ENCODE data around the gene ZC3H7B. TPM values are rescaled to one million over a fixed set of nuclear protein-coding genes. Genes with fewer than 3 reads are reported as not detected.

Gene ZC3H7B
- total and polyA plus RNA-seq, 2 donors, result 23.3 to 29.8 TPM

GRCh38 chr22:41344189-41344788 lies 43.0 kb downstream of the ZC3H7B start:
- 98% methylated on average over 11 of the region's 11 CpGs for WGBS
- no peak overlapping the region for H3K4me3 ChIP-seq (ENCODE audit: low read length in 2 of 2)
- no peaks in the 10 kb centered on the region for H3K4me1 ChIP-seq (ENCODE audit: control insufficient read depth in 2 of 2, insufficient read depth in 2 of 2, low read length in 2 of 2)
- H3K27me3 ChIP-seq (ENCODE audit: control insufficient read depth in 2 of 2, insufficient read depth in 1 of 2, low read length in 1 of 2), result no peaks in the 10 kb centered on the region
- no peaks in the 10 kb centered on the region for H3K9me3 ChIP-seq (ENCODE audit: control insufficient read depth in 2 of 2, insufficient read depth in 1 of 2, low read length in 1 of 2)
- peaks cover 52 to 81% of the 10 kb centered on the region in 2 donors for H3K36me3 ChIP-seq (ENCODE audit: control insufficient read depth in 2 of 2, insufficient read depth in 2 of 2, low read length in 1 of 2)
- DNase-seq (ENCODE audit: low read depth in 6 of 9, low spot score in 9 of 9), result no peak
- no peak overlapping the region for H3K27ac ChIP-seq (ENCODE audit: low read depth in 1 of 2, low read length in 1 of 2)

GRCh38 chr22:41345807-41346335 lies 44.5 kb downstream of the ZC3H7B start:
- no peak for DNase-seq (ENCODE audit: low read depth in 6 of 9, low spot score in 9 of 9)
- 98% methylated on average over 24 of the region's 24 CpGs for WGBS

DNA sequence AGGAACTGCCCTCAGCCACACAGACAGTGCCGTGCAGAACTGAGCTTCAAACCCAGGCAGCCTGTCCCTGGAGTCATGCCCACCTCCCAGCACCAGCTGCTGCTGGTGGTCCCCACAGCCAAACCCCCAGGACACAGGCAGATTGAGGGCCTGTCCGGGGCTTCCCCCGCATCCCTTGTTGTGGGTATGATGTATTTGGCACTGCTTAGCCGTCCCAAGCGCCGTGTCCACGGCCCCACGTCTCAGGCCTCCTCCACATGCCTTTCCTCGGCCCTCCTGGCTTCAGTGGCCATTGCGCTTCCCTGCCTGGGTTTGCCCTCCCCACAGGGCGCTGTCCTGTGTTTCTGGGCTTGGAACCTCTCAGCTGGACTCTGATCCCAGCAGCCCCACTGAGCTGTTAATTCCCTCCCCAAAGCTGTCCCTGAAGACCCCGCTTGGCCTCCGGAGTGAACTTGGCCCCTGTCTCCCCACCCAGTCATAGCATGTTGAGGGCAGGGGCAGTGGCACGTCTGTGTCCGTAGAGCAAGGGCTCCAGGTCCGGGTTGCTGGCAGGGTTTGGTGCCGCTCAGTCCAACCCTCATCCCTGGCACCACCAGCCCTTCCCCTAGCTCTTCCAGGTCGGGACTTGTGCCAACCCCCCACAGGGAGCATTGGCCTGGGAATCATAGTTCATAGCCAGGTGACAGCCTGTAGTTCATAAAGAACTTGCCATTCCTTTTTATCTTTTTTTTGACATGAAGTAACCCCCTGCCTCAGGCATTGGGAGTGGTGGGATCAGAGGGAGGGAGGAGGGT lies 45.9 kb downstream of the ZC3H7B start:
- Histone ChIP-seq H3K4me3 (ENCODE audit: low read length in 2 of 2) (no peak overlapping the region), H3K27me3 (ENCODE audit: control insufficient read depth in 2 of 2, insufficient read depth in 1 of 2, low read length in 1 of 2) (no peaks in the 10 kb centered on the region), H3K27ac (ENCODE audit: low read depth in 1 of 2, low read length in 1 of 2) (no peak overlapping the region), H3K4me1 (ENCODE audit: control insufficient read depth in 2 of 2, insufficient read depth in 2 of 2, low read length in 2 of 2) (no peaks in the 10 kb centered on the region), H3K36me3 (ENCODE audit: control insufficient read depth in 2 of 2, insufficient read depth in 2 of 2, low read length in 1 of 2) (peaks cover 51 to 86% of the 10 kb centered on the region in 2 donors), H3K9me3 (ENCODE audit: control insufficient read depth in 2 of 2, insufficient read depth in 1 of 2, low read length in 1 of 2) (no peaks in the 10 kb centered on the region)
- WGBS, result 97% methylated on average over 18 of the region's 18 CpGs
- no peak for DNase-seq (ENCODE audit: low read depth in 6 of 9, low spot score in 9 of 9)

More at GRCh38 chr22:41345807-41346335, 44.5 kb downstream of the ZC3H7B start:
- no peaks in the 10 kb centered on the region for H3K27me3 ChIP-seq (ENCODE audit: control insufficient read depth in 2 of 2, insufficient read depth in 1 of 2, low read length in 1 of 2)
- no peak overlapping the region for H3K4me3 ChIP-seq (ENCODE audit: low read length in 2 of 2)
- no peak overlapping the region for H3K27ac ChIP-seq (ENCODE audit: low read depth in 1 of 2, low read length in 1 of 2)
- no peaks in the 10 kb centered on the region for H3K9me3 ChIP-seq (ENCODE audit: control insufficient read depth in 2 of 2, insufficient read depth in 1 of 2, low read length in 1 of 2)
- H3K4me1 ChIP-seq (ENCODE audit: control insufficient read depth in 2 of 2, insufficient read depth in 2 of 2, low read length in 2 of 2), result no peaks in the 10 kb centered on the region
- peaks cover 47 to 81% of the 10 kb centered on the region in 2 donors for H3K36me3 ChIP-seq (ENCODE audit: control insufficient read depth in 2 of 2, insufficient read depth in 2 of 2, low read length in 1 of 2)

- no peaks in the 10 kb centered on the region for H3K9me3 ChIP-seq (ENCODE audit: control insufficient read depth in 2 of 2, insufficient read depth in 1 of 2, low read length in 1 of 2)
- DNase-seq (ENCODE audit: low read depth in 6 of 9, low spot score in 9 of 9), result no peak
- H3K27me3 ChIP-seq (ENCODE audit: control insufficient read depth in 2 of 2, insufficient read depth in 1 of 2, low read length in 1 of 2), result no peaks in the 10 kb centered on the region
- no peaks in the 10 kb centered on the region for H3K4me1 ChIP-seq (ENCODE audit: control insufficient read depth in 2 of 2, insufficient read depth in 2 of 2, low read length in 2 of 2)
- peaks cover 46 to 82% of the 10 kb centered on the region in 2 donors for H3K36me3 ChIP-seq (ENCODE audit: control insufficient read depth in 2 of 2, insufficient read depth in 2 of 2, low read length in 1 of 2)
- no peak overlapping the region for H3K27ac ChIP-seq (ENCODE audit: low read depth in 1 of 2, low read length in 1 of 2)
- 98% methylated on average over 22 of the region's 22 CpGs for WGBS
- H3K4me3 ChIP-seq (ENCODE audit: low read length in 2 of 2), result no peak overlapping the region
These were observed 47.7 kb downstream of the ZC3H7B start for GRCh38 chr22:41348964-41349484.

GRCh38 chr22:41350087-41350486 lies 48.8 kb downstream of the ZC3H7B start:
- H3K4me3 ChIP-seq (ENCODE audit: low read length in 2 of 2), result no peak overlapping the region
- no peak for DNase-seq (ENCODE audit: low read depth in 6 of 9, low spot score in 9 of 9)
- H3K27me3 ChIP-seq (ENCODE audit: control insufficient read depth in 2 of 2, insufficient read depth in 1 of 2, low read length in 1 of 2), result no peaks in the 10 kb centered on the region
- no peak overlapping the region for H3K27ac ChIP-seq (ENCODE audit: low read depth in 1 of 2, low read length in 1 of 2)
- H3K36me3 ChIP-seq (ENCODE audit: control insufficient read depth in 2 of 2, insufficient read depth in 2 of 2, low read length in 1 of 2), result peaks cover 52 to 84% of the 10 kb centered on the region in 2 donors
- H3K4me1 ChIP-seq (ENCODE audit: control insufficient read depth in 2 of 2, insufficient read depth in 2 of 2, low read length in 2 of 2), result no peaks in the 10 kb centered on the region
- no peaks in the 10 kb centered on the region for H3K9me3 ChIP-seq (ENCODE audit: control insufficient read depth in 2 of 2, insufficient read depth in 1 of 2, low read length in 1 of 2)
- 97% methylated on average over 4 of the region's 4 CpGs for WGBS

- 96% methylated on average over 5 of the region's 5 CpGs for WGBS
- Histone ChIP-seq H3K36me3 (ENCODE audit: control insufficient read depth in 2 of 2, insufficient read depth in 2 of 2, low read length in 1 of 2) (peaks cover 57 to 86% of the 10 kb centered on the region in 2 donors), H3K9me3 (ENCODE audit: control insufficient read depth in 2 of 2, insufficient read depth in 1 of 2, low read length in 1 of 2) (no peaks in the 10 kb centered on the region), H3K4me1 (ENCODE audit: control insufficient read depth in 2 of 2, insufficient read depth in 2 of 2, low read length in 2 of 2) (no peaks in the 10 kb centered on the region), H3K27ac (ENCODE audit: low read depth in 1 of 2, low read length in 1 of 2) (no peak overlapping the region), H3K4me3 (ENCODE audit: low read length in 2 of 2) (no peak overlapping the region), H3K27me3 (ENCODE audit: control insufficient read depth in 2 of 2, insufficient read depth in 1 of 2, low read length in 1 of 2) (no peaks in the 10 kb centered on the region)
- no peak for DNase-seq (ENCODE audit: low read depth in 6 of 9, low spot score in 9 of 9)
These were observed 49.7 kb downstream of the ZC3H7B start for GRCh38 chr22:41351011-41351410.

DNA sequence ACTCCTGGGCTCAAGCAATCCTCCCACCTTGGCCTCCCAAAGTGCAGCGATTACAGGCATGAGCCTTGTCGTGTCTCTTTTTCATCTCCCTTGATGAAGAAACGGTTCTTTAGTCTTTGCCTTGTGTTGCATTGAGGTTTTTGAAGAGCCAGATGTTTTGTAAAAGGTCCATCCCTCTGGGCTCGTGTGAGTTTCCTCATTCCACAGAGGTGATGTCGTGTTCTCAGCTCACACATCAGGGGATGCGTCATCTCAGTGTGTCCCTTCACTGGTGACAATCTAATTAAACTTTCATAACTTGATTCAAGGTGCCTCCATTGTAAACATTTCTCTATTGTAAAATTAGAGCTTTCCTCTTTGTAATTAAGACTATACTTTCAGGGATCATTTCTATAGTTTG lies 50.7 kb downstream of the ZC3H7B start:
- Histone ChIP-seq H3K4me3 (ENCODE audit: low read length in 2 of 2) (no peak overlapping the region), H3K27me3 (ENCODE audit: control insufficient read depth in 2 of 2, insufficient read depth in 1 of 2, low read length in 1 of 2) (no peaks in the 10 kb centered on the region), H3K36me3 (ENCODE audit: control insufficient read depth in 2 of 2, insufficient read depth in 2 of 2, low read length in 1 of 2) (peaks cover 60 to 90% of the 10 kb centered on the region in 2 donors), H3K27ac (ENCODE audit: low read depth in 1 of 2, low read length in 1 of 2) (no peak overlapping the region), H3K4me1 (ENCODE audit: control insufficient read depth in 2 of 2, insufficient read depth in 2 of 2, low read length in 2 of 2) (no peaks in the 10 kb centered on the region), H3K9me3 (ENCODE audit: control insufficient read depth in 2 of 2, insufficient read depth in 1 of 2, low read length in 1 of 2) (no peaks in the 10 kb centered on the region)
- no peak for DNase-seq (ENCODE audit: low read depth in 6 of 9, low spot score in 9 of 9)
- 96% methylated on average over 6 of the region's 6 CpGs for WGBS

- Histone ChIP-seq H3K27me3 (ENCODE audit: control insufficient read depth in 2 of 2, insufficient read depth in 1 of 2, low read length in 1 of 2) (no peaks in the 10 kb centered on the region), H3K27ac (ENCODE audit: low read depth in 1 of 2, low read length in 1 of 2) (no peak overlapping the region), H3K4me3 (ENCODE audit: low read length in 2 of 2) (no peak overlapping the region), H3K9me3 (ENCODE audit: control insufficient read depth in 2 of 2, insufficient read depth in 1 of 2, low read length in 1 of 2) (no peaks in the 10 kb centered on the region), H3K4me1 (ENCODE audit: control insufficient read depth in 2 of 2, insufficient read depth in 2 of 2, low read length in 2 of 2) (no peaks in the 10 kb centered on the region), H3K36me3 (ENCODE audit: control insufficient read depth in 2 of 2, insufficient read depth in 2 of 2, low read length in 1 of 2) (peaks cover 76 to 87% of the 10 kb centered on the region in 2 donors)
- WGBS, result 97% methylated on average over 10 of the region's 10 CpGs
- DNase-seq (ENCODE audit: low read depth in 6 of 9, low spot score in 9 of 9), result no peak
These were observed 52.7 kb downstream of the ZC3H7B start for GRCh38 chr22:41353862-41354575.

All from thymus (tissue), 11 donors.